GM08714 (cell line): Measurements from ENCODE around the gene KCNK4.

ENCODE experiments used
- H3K4me3 ChIP-seq: fragments of 200-500 bp; sonication (Bioruptor generic); 2 replicates; pipeline ENCODE4 v1.5.1; 2014; ENCODE audit warnings: mild to moderate bottlenecking, low read length, inconsistent platforms
- ZNF274 ChIP-seq: IDR thresholded peaks from 2 replicates; pipeline ENCODE4 v1.6.1; 2012; ENCODE audit warnings: mild to moderate bottlenecking, low read depth, low read length

KCNK4 gene

DNA sequence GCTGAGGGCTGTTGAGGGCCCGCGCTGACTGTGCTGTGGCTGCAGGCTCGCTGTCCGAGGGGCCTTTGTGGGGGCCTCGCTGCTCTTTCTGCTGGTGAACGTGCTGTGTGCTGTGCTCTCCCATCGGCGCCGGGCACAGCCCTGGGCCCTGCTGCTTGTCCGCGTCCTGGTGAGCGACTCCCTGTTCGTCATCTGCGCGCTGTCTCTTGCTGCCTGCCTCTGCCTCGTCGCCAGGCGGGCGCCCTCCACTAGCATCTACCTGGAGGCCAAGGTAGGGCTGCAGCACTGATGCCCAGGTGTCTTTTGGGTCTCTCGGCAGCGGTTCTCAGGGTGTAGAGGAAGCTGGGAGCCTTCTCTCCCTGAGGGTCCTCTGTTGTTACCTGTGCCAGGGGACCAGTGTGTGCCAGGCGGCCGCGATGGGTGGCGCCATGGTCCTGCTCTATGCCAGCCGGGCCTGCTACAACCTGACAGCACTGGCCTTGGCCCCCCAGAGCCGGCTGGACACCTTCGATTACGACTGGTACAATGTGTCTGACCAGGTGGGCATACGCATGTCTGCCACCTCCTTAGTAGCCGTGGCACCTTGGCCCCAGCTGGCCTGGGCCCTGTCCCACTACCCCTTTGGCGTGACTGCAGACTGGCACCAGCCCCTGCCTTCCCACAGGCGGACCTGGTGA, 3.3 kb upstream of the KCNK4 start:
- H3K4me3 ChIP-seq: no peak overlapping the region
- TF ChIP-seq ZNF274: no peak

- no peak overlapping the region for H3K4me3 ChIP-seq
- no peak for TF ChIP-seq ZNF274
Measured at GRCh38 chr11:64288353-64288750, 2.8 kb upstream of the KCNK4 start.

DNA sequence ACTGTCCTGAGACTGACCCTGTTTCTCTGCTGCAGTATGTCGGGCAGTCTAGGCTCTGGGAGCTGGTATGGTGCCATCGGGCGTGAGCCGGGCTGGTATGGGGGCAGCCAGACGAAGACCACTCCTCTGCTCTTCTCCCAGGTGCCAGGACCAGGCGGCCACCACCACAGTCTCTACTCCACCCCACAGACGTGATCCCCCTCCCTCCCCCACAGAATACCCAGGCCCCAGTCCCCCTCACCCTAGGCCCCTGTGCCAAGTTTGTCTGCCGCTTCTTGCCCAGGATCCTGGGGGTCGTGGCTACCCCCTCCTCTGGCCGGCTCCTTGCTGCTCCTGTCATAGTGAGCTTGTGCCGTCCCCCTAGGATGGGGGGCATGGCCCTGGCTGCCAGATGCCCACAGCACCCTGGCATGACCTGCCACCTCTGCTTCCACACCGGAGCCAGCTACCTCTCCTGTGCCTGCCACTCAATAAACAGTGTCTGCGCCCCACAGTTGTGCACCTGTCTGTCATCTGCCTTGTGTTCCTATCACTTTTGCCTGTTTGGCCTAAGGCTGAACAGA, 2.0 kb upstream of the KCNK4 start:
- H3K4me3 ChIP-seq: no peak overlapping the region
- TF ChIP-seq ZNF274: no peak

DNA sequence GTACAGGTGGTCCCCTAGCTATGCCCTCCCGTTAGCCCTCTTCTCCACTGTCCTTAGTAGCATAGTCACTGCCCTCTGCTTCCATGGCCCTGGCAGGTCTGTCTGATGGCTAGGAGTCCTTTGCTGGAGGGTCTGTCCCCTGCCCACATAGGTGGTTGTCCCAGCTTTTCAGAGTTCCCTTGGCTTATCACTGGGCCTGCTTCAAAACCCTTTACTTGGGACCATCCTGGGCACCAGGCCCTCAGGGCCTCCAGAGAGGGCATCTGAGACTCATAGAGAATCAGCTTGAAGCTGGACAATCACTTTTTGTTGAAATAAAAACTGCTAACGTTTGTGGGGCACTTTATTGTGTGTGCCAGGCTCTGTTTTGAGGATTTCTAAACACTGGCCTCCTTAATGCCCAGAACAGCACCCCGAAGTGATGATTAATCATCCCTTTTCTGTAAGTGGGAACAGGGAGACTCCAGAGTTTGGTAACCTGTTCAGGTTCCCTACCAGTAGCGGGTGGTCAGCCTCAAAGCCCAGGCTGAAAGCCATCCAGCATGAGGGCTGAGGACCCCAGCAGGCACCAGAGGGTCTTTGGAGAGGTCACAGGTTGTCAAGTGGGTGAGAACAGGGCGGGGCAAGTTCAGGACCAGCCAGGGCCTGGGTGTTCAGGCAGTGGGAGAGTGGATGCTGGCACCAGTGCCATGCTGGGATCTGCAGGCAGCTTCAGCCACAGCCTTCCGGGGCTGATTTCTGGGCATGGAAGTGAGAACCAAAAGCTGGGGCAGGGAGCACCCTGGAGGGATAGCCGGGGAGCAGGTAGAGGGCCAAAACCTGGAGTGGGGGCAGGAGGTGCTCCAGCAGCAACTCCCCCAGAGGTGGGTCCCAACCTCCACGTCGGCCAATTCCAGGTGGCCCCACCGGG, 495 bp upstream of the KCNK4 start:
- no peak overlapping the region for H3K4me3 ChIP-seq

DNA sequence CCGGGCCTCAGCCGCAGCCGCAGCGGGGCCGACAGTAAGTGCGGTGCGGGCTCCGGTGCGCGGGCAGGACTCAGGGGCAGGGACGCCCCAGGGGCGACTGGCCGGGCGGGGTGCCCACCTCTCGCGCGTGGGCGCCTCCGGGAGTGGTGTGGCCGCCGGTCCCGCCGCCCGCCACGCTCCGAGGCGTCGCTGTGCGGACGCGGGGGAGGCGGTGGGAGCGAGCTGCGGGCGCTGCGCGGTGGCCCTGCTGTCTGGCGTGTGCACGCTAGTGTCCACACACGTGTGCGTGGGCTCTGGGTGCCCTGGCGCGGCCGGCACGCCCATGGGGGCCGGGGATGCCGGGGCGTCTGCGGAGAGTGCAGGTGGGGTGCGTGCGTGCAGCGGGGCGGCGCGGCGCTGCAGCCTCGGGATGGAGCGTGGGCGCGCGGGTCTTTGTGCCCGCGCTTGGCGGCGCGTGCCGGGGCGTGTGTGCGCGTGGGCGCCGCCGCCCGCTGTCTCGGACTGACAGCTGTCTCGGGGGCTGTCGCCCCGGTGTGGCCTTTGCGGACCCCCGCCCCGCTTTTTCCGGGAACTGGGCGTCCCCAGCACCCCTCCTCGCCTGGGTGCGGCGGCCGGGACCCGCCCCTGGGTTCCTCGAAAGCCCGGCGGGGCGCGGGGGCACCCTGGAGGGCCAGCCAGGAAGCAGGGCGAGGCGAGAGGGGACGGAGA, 804 bp downstream of the KCNK4 start:
- no peak for TF ChIP-seq ZNF274
- no peak overlapping the region for H3K4me3 ChIP-seq

More for the DNA sequence above, 495 bp upstream of the KCNK4 start:
- no peak for TF ChIP-seq ZNF274

DNA sequence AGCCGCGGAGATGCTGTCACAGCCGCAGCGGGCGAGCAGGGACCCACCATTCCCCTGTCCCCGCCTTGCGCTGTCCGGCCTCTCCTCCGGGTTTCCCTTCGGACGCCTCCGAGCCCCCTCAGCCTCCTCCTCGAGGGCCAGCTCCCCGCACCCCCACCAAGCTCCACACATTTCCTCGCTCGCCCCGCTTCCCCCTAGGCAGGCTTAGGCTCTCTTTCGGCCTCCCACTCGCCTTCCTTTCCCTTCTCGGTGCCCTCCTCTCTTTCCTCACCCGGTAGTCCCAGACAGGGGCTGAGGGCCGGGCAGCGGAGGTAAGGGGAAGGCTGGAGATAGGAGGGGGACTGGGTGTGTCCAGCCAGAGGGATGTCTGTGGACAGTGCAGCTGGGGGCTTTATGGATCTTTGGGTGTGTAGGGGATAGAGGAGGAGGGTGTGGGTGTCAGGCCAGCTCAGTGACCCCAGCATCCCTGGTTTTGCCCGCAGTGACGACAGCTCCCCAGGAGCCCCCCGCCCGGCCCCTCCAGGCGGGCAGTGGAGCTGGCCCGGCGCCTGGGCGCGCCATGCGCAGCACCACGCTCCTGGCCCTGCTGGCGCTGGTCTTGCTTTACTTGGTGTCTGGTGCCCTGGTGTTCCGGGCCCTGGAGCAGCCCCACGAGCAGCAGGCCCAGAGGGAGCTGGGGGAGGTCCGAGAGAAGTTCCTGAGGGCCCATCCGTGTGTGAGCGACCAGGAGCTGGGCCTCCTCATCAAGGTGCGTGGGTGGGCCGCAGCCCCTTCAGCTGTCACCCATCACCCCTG, 1.6 kb downstream of the KCNK4 start:
- no peak for TF ChIP-seq ZNF274
- H3K4me3 ChIP-seq: no peak overlapping the region

DNA sequence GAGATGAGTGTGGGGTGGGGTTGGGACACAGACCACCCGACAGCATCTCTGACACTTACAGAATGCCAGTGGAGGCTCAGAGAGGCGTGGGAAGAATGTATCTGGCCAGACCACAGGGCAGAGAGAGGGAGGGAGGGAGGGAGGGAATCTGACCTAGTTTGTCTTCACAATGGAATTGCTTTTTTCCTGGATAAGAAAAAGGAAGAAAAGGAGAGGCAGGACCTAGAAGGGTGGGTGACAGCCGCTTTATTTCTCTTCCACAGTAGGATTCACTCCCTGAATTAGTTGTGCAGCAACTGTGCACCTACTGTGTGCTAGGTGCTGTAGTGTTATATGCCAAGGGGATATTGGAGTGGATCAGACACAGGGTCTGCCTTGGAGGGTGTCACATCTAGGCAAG, 3.7 kb downstream of the KCNK4 start:
- TF ChIP-seq ZNF274: no peak
- H3K4me3 ChIP-seq: no peak overlapping the region

DNA sequence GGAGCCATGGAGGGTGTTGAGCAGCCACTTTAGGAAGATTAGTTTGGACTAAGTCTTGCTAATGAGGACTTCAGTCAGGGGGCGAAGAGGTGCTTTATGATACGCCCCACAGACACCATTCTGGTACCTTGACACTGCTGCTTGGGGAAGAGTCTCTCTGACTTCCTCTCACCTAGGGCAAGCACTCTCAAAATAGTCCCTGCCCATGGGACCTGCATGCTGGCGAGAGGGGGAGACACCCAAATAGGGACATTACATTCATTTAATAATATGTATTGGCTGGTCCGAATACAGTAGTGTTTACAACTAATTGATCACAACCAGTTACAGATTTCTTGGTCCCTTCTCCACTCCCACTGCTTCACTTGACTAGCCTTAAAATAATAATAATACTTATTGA, 4.7 kb downstream of the KCNK4 start:
- no peak for TF ChIP-seq ZNF274
- no peak overlapping the region for H3K4me3 ChIP-seq

DNA sequence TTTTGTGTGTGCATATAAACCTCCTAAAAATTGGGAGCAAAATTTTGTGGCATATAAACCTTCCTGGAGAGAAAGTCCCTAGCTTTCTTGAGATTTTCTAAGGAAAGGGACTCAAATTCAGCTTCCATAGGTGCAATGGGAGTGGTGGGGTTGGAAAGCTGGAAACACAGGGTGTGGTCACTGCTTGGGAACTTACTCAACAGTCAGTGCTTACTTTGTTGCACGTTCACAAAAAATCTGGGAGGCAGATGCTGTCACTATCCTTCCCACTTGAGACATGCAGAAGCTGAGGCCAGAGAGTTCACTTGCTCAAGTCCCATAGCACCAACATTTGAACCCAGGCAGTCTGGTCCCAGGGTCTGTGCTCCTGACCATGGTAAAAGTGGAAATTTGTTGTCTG, 5.1 kb downstream of the KCNK4 start:
- H3K4me3 ChIP-seq: no peak overlapping the region
- TF ChIP-seq ZNF274: no peak

DNA sequence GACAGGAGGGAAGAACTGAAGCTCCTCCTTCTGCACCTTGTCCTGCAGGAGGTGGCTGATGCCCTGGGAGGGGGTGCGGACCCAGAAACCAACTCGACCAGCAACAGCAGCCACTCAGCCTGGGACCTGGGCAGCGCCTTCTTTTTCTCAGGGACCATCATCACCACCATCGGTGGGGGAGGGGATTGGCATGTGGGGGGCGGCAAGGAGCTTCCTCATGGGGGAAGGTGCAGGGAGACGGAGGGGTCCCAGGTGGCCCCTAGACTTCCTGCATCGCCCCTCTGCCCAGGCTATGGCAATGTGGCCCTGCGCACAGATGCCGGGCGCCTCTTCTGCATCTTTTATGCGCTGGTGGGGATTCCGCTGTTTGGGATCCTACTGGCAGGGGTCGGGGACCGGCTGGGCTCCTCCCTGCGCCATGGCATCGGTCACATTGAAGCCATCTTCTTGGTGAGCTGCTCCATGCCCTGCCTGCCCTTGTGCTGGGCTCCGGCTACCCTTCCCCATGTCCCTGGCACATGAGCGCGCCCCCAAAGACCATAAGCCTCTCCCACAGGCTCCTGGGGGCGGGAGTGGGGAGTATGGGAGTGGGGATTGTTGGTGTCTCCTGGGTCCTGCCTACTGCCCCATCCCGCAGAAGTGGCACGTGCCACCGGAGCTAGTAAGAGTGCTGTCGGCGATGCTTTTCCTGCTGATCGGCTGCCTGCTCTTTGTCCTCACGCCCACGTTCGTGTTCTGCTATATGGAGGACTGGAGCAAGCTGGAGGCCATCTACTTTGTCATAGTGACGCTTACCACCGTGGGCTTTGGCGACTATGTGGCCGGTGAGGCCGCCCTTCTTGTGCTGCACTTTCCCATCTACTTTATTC, 6.0 kb downstream of the KCNK4 start:
- no peak for TF ChIP-seq ZNF274
- H3K4me3 ChIP-seq: no peak overlapping the region

DNA sequence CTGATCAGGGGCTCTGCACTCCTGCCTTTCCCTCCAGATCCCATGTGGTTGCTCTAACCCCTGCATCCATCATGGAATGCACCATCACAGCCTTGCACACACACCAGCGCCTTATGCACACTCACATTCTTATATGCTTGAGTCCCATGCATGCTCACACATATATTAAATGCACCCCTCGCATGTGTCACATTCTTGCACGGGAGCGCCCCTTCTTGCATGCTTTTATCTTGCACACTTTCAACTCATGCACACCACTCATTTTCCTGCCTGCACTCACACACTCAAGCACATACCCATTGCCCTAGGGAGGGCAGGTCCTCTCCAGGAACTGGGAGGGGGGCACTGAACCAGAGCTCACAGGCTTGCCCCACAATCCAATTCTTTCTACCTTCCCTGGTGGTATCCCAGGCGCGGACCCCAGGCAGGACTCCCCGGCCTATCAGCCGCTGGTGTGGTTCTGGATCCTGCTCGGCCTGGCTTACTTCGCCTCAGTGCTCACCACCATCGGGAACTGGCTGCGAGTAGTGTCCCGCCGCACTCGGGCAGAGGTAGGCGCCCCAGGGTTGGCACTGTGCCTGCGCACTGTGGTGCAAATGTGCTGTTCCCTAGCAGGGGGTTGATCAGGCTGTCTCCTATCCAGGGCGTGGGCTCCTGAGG, 6.7 kb downstream of the KCNK4 start:
- H3K4me3 ChIP-seq: no peak overlapping the region
- TF ChIP-seq ZNF274: no peak
